ENCODE data around the gene ATXN7.

The ATXN7 gene

GRCh38 chr3:63863150-63864007, at the start of gene ATXN7, which contains the start of gene THOC7:
Gene ATXN7, plus strand, starts transcription at chr3:63863867. Its CDS starts 48,732 bp downstream, at chr3:63912599.
Gene THOC7, minus strand, starts transcription at chr3:63863805. Its CDS starts 15 bp downstream, at chr3:63863790.
- peak; percentile 60 for DNase-seq

- peak; percentile 25 for DNase-seq
Observed at GRCh38 chr3:63814237-63814636, 49.4 kb upstream of the ATXN7 start.

- no peak for DNase-seq
Observed at GRCh38 chr3:63817225-63817624, 46.4 kb upstream of the ATXN7 start.

GRCh38 chr3:63818282-63819150, 45.2 kb upstream of the ATXN7 start:
- DNase-seq, result peak; percentile 59

- DNase-seq, result no peak
Observed at GRCh38 chr3:63819151-63819398, 44.6 kb upstream of the ATXN7 start, which contains the start of gene C3orf49. Gene C3orf49, plus strand, starts transcription at chr3:63819299. Its CDS starts 173 bp downstream, at chr3:63819472.

DNA sequence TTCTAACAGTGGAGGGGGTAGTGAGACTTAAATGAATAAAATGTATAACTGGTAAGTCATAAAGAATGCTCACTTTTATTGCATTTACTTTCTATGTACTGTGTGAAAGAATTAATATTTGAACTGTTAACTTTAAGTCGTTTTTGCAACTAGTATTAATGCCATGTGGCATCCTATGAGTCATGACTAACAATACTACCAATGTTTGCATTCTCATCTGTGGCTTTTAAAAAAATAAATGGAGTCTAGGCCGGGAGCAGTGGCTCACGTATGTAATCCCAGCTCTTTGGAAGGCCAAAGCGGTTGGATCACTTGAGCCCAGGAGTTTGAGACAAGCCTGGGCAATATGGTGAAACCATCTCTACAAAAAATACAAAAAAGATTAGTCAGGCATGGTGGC, 39.4 kb upstream of the ATXN7 start:
- DNase-seq, result peak; percentile 62

DNA sequence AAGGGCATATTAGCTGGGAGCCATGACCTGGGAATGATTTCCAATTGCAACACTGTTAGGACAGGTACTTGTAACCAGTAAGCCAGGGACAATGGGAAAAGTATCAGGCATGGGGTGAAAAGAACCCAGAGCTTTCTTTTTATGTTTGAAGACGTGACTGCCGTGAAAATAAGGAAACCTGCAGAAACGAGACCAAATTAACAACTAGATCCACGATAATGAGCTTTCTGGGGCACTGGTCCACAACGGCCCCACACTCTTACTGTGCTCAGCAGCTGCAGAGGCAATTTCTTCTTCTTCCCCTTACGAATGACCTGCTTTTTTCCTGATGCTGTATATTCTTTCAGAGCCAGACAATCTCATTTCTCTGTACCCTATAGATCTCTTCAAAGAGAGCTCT, 33.1 kb upstream of the ATXN7 start:
- no peak for DNase-seq

DNA sequence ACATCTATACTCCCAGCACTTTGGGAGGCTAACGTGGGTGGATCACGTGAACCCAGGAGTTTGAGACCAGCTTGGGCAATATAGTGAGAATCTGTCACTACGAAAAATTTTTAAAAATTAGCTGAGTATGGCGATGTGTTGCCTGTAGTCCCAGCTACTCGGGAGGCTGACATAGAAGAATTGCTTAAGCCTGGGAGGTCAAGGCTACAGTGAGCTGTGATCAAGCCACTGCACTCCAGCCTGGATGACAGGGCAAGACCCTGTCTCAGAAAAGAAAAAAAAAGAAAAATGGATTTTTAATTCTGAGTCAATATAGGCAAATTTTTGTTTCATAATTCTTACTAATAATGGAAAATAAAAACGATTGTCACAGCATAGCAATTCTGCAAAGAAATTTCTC, 31.3 kb upstream of the ATXN7 start:
- no peak for DNase-seq

- no peak for DNase-seq
Observed at GRCh38 chr3:63841704-63842103, 22.0 kb upstream of the ATXN7 start.

- DNase-seq, result no peak
Observed at GRCh38 chr3:63842127-63842526, 21.5 kb upstream of the ATXN7 start.

GRCh38 chr3:63845215-63845614, 18.5 kb upstream of the ATXN7 start:
- DNase-seq, result no peak

DNA sequence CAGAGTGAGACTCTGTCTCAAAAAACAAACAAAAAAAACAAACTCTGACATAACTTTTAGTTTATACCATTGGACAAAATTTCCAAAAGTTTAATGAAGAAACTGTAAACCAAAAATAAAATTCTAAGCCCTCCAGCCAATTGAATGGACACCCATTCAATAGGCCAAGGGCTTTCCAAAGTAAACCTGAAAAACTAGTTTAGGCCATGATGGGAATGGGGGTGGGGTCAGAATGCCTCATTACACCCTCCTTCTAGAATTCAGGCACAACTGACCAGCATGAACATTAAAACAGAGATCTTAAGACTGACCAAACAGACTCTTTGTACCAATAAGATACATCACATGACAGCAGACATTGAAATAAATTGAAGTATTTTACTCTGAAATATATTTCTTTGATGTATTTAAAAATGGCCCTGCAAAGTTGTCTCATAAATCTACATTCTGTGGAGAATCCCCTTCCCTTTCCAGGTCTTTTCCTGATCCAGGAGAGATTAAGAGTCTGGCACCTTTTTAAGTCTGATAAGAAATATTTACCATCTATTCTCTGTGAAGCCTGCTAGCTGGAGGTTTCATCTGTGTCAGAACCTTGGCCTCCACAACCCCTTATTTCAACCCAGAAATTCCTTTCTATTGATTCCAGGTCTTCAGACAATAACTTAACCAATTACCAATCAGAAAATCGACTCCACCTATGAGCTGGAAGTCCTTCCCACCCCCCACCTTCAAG, 15.8 kb upstream of the ATXN7 start:
- DNase-seq, result no peak

DNA sequence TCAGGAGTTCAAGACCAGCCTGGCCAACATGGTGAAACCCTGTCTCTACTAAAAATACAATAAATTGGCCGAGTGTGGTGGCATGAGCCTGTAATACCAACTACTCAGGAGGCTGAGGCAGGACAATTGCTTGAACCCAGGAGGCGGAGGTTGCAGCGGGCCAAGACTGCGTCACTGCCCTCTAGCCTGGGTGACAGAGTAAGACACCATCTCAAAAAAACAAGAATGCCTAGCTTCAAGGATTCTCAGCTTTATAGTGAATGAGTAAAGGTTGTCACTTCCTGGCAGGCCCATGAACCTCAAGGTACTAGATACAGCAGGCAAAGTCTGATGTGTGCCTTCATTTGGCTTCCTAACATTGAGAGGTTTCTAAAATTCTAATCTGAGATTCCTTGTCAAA, 14.5 kb upstream of the ATXN7 start:
- DNase-seq, result no peak

GRCh38 chr3:63851287-63851686, 12.4 kb upstream of the ATXN7 start:
- no peak for DNase-seq

- no peak for DNase-seq
Observed at GRCh38 chr3:63853106-63853505, 10.6 kb upstream of the ATXN7 start.

- no peak for DNase-seq
Observed at GRCh38 chr3:63855333-63855940, 8.2 kb upstream of the ATXN7 start.

DNA sequence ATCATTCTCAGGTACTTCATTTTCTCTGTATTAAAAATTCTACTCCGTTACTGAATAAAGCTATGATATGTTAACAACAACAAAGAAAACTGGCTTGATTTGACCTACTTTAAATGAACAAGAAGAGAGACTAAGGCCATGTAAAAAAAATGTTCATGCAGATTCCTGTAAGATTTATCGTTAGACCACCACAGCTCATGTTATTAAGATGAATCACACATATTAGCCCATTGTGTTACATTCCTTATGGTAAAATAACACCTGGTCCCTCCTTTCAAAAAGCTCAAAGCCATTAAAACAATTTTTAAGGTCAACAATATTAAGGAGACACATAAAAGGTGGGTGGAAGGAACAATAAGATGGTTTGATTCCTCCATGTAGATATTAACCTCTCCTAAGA, 6.4 kb upstream of the ATXN7 start:
- DNase-seq, result peak; percentile 39

DNA sequence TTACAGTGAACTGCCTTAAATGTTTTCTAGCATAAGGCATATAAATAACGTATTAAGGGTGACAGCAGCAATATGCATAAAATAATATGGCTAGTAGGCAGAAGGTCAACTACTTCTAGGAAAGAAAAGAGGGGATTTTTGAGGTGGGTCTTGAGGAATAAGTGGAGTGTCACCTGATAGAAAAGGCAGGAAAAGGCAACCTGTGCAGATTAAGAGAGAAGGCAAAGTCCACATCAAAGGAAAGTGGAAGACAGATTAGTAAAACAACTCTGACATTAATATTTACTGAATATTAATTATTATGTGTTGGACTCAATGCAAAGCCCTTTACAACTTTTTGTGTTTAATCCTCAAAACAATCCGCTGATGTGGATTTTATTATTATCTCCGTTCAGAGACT, 2.9 kb upstream of the ATXN7 start:
- no peak for DNase-seq

- no peak for DNase-seq
Observed at GRCh38 chr3:63861306-63861705, 2.4 kb upstream of the ATXN7 start.

DNA sequence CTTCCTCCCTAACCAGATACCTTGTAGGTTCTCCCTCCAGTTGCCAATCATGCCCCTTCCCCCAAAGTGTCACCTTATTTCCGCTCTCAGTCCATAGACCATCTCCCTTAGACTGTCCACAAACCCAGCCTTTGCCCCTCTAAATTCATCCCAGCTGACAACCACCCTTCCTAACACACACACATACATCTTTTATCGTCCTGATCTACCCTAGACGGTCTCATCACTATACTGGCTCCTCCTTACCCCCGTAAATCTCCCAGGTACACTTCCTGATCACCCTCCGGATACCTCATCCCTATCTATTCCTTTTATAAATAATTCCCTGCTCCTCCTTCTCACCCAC, 890 bp upstream of the ATXN7 start:
- no peak for DNase-seq

DNA sequence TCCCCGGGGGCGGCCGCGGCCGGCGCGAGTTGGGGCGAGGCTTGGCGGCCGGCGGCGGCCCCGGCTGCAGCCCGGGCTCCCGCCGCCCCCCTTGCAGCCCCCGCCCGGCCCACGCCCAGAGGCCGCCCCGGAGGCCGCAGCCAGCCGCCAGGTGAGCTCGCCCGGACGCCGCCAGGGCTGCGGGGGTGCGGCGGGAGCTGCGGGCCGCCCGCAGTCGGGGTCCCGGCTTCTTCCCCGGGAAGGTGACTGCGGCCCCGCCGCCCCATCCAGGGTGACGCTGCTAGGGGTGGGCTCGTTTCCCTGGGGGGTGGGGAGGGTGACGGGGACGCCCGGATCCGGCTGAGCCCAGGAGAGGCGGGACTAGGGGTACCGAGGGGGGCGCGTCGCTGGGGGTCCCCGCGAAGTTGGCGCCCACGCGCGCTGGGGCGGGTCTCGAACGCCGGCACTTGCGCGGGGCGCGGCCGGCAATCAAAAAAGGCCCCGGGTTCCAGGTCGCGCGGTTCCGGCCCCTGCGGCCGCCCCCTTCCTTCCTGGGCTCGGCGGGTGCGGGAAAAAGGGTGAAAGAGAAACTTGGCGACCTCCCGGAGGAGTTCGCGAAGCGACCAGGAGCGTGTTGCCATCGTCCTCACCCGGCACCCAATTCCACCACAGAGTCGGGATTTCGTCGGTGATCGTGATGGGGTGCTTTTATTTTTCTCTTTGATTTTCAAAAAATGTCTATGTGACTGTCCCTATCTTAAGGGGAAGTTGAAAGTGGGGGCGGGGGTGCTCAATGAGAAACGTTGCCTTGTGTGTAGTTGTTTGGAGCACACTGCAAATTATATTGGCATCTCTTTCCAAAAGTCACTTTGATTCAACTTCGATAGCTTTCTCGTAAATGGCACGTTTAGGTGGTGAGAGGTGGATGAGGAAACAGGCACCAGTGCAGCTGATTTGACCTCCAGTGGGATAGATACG, 619 bp downstream of the ATXN7 start:
- peak; percentile 16 for DNase-seq

GRCh38 chr3:63864965-63865327, 1.3 kb downstream of the ATXN7 start:
- DNase-seq, result no peak
